NCI-H2196 (cell line): ENCODE data around the gene GFOD1.
A peak's percentile ranks its signal among the peaks of the same experiment; 100 is the strongest.

Experiments
- DNase-seq: peaks from one replicate; lab custom pipeline; 2025; ENCODE audit not compliant: unreplicated experiment; lab: John Stamatoyannopoulos, UW

Gene GFOD1

DNA sequence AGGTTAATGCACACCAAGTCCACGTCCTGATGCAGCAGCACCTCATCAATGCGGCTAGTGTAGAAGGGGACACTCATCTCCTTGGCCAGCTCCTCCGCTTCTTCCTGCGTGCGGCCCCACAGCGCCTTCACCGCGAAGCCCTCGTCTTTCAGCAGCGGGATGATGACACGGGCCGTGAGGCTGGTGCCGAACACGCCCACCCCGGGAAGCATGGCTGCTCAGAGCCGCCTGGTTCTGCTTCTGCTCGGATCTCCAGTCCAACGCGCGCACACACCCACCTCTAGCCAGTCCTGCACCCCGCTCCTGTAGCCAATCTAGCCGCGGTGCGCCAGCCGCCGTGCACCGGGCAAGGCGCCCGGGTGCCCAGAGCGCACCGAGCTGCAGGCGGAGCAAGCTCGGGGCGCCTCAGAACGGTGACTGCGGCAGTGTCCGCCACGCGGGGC, 700 bp downstream of the GFOD1 start:
- DNase-seq, result peak; percentile 25

DNA sequence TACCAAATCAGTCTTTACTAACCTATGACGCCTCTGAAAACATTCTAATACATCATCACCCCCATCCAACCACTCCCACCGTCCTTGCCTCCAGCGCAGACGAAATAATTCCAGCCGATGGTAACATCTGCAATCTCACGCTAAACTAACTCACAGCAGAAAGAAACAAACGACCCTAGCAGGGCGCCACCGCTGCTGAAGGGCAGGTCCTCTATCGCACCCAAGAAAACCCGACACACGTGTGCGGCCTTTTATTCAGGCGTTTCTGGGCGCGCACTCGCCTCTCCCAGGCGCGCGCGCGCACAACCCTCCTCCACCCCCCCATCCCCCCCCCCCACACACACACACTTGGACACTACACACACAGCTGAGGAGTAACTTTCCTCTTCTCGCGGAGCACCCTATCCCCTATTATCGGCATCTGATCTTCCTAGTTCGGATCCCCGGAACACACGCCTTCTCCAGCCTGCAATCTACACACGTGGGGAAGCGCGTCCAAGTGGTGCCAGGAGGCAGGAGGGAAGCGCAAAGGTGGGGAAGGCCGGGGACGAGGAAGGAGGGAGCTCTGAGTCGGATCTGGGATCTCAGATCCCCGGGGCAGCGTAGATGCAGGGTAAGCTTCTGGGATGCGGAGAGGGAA, 1.4 kb downstream of the GFOD1 start:
- DNase-seq, result peak; percentile 44

DNA sequence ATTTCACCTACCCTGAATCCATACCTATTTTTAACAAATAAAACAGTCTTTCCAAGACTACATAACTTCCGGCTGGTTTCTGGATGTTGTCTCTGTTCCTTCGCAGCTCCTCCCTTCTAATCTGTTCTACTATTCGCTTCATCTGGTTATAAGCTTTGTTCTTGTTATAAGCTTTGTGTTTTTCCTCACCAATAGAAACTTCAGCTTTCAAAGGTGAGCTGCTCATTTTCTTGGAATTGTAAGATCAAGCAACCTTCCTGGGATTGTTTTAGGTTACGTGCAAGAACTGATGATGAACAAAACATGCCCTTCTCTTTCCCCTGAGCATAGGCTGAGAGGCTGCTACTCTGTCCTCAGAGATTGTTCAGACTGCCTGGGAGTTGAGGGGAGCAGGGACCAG, 2.1 kb downstream of the GFOD1 start:
- DNase-seq, result no peak

GRCh38 chr6:13484827-13485226, 2.6 kb downstream of the GFOD1 start:
- no peak for DNase-seq

GRCh38 chr6:13484138-13484708, 3.2 kb downstream of the GFOD1 start:
- DNase-seq, result no peak

DNA sequence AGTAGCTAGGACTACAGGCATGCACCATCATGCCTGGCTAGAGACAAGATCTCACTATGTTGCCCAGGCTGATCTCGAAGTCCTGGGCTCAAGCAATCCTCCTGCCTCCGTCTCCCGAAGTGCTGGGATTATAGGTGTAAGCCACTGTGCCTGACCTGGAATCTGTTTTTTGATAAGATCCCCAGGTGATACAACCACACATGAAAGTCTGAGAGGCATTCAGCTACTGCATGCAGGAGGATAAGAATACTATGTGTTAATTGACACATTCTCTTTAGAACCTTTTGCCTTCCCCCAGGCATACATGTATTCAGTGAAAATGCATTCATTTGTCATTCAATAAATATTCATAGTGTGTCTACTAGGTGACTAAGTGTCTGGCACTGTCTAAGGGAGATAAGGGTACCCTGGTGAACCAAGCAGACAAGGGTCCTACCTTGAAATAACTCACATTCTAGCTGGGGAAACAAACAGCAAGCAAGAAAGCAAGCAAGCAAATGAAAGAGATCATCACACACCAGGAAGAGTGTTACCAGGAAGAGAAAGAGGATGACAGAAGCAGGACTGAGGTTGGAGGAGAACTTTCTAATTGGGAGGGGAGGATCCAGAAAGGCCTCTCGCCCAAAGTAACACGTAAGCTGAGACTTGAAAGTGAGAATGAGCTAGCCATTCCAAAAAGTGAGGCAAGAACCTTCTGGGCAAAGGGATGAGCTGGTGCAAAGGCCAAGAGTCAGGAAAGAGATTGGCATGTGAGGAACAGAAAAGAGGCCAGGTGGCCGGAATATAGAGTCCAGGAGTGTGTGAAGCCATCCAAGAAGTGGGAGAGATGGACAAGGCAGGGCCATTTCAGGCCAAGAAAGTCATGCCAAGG, 6.5 kb downstream of the GFOD1 start:
- DNase-seq, result no peak

- no peak for DNase-seq
Measured at GRCh38 chr6:13479971-13480434, 7.4 kb downstream of the GFOD1 start.

GRCh38 chr6:13479206-13479800, 8.1 kb downstream of the GFOD1 start:
- DNase-seq, result no peak

GRCh38 chr6:13478525-13478966, 8.9 kb downstream of the GFOD1 start:
- DNase-seq, result no peak

DNA sequence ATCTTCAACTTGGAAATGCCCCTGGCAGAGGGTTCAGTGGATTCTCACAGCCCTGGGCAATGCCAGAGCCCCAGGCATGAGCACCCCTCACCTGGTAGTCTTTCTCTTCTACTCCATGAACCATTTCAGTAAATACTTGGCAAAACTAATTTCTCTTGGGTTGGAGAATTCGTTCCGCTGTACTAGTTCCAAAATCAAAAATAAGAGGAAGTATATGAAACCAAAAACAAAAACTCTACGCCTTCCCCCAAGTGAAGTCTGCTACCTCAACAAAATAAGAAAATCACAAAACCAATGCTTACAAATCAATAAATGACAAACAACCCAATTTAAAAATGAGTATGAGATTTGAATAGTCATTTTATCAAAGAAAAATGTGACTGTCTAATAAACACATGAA, 12.6 kb downstream of the GFOD1 start:
- no peak for DNase-seq

- DNase-seq, result no peak
Measured at GRCh38 chr6:13474360-13474759, 13.0 kb downstream of the GFOD1 start.

DNA sequence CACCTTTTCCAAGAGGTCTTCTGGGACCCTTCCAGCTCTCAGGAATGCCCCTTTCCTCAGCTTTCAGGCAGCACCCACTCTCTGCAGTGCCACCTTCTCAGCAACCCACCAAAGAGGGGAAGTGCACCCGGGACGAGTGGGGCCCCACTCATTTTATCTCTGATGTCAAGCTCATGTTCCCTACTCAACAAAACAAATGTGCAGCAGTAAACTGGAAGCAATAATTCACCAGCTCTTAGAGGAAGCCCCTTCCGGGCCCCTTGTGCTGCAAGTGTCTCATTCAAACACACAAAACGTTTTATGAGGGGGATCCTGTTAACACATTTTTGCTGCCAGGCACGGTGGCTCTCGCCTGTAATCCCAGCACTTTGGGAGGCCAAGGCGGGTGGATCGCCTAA, 13.6 kb downstream of the GFOD1 start:
- DNase-seq, result no peak

DNA sequence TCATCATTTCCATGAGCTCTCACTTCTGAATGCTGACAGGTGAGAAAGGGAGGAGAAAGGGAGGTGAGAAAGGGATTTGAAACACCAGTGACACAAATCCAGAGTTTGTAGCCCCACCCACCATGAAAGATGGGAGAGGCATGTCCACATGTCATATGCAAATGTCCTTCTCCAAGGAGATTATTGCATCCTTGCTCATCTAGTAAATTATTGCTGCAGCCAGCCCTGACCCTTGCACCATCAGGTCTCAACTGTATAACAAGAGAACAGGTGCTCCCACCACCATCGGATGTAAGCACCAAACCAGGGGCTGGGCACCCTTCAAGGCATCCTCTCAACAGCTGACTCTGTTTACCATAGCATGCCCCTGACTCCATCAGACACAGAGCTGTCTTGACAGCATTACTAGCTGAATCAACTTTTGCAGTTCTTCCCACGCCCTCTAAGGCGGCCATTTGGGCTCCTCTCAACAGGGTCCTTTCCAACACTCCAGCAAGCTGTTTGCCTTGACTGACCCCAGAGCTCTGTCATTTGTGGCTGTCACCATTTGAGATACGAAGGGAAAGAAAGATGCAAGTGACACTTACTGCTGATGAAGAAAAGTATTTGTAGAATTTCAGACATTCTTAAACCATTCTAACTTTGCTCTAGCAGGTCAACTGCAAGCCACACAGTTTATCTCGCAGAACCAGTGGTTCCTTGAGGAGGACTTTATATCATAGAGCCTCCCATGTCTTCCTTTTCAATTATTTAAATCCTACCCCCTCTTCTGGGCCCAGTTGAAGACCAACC, 14.2 kb downstream of the GFOD1 start:
- DNase-seq, result no peak

DNA sequence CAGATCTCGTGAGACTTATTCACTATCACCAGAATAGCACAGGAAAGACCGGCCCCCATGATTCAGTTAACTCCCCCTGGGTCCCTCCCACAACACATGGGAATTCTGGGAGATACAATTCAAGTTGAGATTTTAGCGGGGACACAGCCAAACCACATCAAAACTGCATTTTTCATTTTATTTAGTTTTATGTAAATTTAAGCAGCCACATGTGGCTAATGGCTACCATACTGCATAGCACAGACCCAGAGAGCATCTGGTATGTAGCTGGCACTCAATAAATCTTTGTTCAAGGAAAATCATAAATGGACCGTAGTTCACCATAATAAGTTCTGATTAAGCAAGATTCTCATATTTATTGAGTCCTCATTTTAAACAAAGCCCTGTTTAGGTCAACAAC, 15.3 kb downstream of the GFOD1 start:
- no peak for DNase-seq

DNA sequence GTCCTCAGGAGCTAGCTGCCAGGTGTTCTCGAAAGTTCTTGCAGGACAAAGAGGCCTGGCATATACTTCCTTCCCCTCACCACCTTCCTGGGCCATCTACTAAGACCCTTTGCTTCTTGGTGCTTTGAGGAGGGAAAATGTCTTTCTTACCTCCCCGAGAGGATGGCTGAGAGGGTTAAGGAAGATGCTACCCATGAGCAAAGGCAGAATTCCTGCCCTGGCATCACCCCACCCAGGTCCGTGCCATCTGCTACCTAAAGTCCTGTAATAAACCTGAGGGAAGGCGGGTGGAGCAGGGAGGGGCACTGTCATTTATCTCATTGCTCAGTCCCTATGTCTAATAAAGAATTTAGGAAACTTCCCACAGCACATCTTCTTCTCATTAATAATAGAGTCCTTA, 16.2 kb downstream of the GFOD1 start:
- DNase-seq, result no peak

DNA sequence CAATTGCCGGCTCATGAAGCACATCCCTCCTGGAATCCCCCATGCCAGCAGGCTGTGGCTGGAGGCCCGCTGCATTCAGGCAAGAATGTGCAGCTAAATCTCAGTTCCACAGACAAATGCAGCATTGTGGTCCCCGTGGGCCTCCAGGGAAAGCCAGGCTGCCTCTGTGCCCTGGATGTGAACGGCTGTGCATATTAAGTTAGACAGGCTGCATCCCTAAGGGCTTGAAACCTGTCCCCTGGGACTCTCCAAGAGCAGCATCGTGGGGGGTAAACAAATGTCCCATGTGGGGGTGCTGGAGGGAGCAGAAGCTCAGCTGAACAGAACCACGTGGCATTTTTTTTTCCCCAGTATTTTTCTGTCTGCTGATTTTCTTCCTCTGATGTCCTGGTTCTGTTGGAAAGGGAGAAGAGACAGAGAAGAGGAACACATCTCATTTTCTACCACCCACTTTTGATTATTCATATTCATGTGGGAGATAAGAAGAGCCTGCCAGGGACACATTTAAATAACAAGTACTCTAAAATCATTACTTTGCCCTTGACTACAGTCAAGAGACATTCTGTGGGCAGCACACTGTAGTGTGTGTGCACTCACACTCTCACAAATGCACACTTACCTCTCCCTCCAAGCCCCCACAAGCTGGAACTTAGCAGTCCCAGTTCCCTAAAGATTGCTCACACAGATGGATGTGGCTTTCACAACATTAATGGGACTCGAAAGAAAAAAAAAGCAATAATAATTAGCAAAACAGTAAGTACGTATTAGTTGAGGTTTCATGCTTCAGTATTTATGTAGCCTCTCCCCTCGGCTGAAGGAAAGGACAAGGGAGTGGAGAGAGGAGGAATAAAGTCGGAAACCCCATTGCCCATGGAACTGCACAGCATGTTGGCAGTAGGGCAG, 16.9 kb downstream of the GFOD1 start:
- DNase-seq, result no peak

- DNase-seq, result no peak
Measured at GRCh38 chr6:13469693-13470092, 17.7 kb downstream of the GFOD1 start.

- DNase-seq, result no peak
Measured at GRCh38 chr6:13468839-13469238, 18.6 kb downstream of the GFOD1 start.

- DNase-seq, result no peak
Measured at GRCh38 chr6:13467216-13467600, 20.2 kb downstream of the GFOD1 start.
